HCT116 (cell line): ENCODE data around the gene ELAVL1. TPM values are rescaled to one million over a fixed set of nuclear protein-coding genes. Genes with fewer than 3 reads are reported as not detected.

Source experiments
- ATAC-seq: fragments of 200-7000 bp; cut with Tn5 transposase; 2 replicates; pipeline ENCODE4 v1.9.1; 2020; ENCODE audit warnings: mild to moderate bottlenecking, moderate library complexity
- BruUV-seq: library from RNA; stranded (reverse); fragments of 400-500 nt; replicated peaks from 2 replicates; lab custom pipeline; 2021; lab: Mats Ljungman, UMichigan
- CTCF ChIA-PET: fragments of 300-600 bp; sonication (Branson Sonifier 250); formaldehyde crosslinking; loops from one replicate; lab custom pipeline; 2021; ENCODE audit warnings: antibody characterized with exemption; lab: Charles Lee
- POLR2A ChIA-PET: fragments of 300-600, 350-600 bp; sonication (Branson Sonifier 250); formaldehyde crosslinking; loops from one replicate; lab custom pipeline; 2021; ENCODE audit warnings: antibody characterized with exemption; lab: Charles Lee
- RAD21 ChIA-PET, 2 experiments: fragments of 300-600 bp; sonication (Branson Sonifier 250); formaldehyde crosslinking; loops; one replicate each; lab custom pipeline; 2023; ENCODE audit warnings: low total read pairs in 2 of 2; ENCODE audit not compliant: uncharacterized antibody in 2 of 2, unreplicated experiment in 2 of 2, low non-redundant PET in 1 of 2; lab: Charles Lee
- DNase-seq: peaks from one replicate; pipeline ENCODE4 v3.0.0-alpha.2; 2010; ENCODE audit warnings: low read depth, low spot score
- H2AFZ ChIP-seq: fragments of 200-600 bp; shearing (Covaris generic), sonication (generic); 2 replicates; pipeline ENCODE4 v1.6.1; 2017; ENCODE audit warnings: low read depth, mixed run types, mixed read lengths, antibody characterized with exemption, low read length; ENCODE audit not compliant: poor library complexity, severe bottlenecking
- H3K27ac ChIP-seq: 2 replicates; pipeline ENCODE4 v1.5.1; 2012; ENCODE audit warnings: low read depth, low read length
- H3K27me3 ChIP-seq: fragments of 200-600 bp; sonication (generic); 2 replicates; pipeline ENCODE4 v1.6.1; 2016; ENCODE audit warnings: mixed run types, low read length, mixed read lengths; ENCODE audit not compliant: insufficient read depth
- H3K36me3 ChIP-seq, 2 experiments: fragments of 200-500 bp in 1 of 2; fragments of 200-600 bp in 1 of 2; sonication (Bioruptor generic) in 1 of 2; sonication (generic) in 1 of 2; 2 replicates each; pipeline versions ENCODE4 v1.5.1 to v1.6.1; 2014 to 2016; ENCODE audit warnings: low read length in 2 of 2, inconsistent platforms in 1 of 2, mixed read lengths in 1 of 2, mixed run types in 1 of 2; ENCODE audit not compliant: insufficient read depth in 2 of 2, control insufficient read depth in 1 of 2
- H3K4me1 ChIP-seq, 2 experiments: fragments of 200-600 bp in 1 of 2; sonication (generic) in 1 of 2; 2 replicates each; pipeline versions ENCODE4 v1.5.1 to v1.6.1; 2012 to 2017; ENCODE audit warnings: low read length in 2 of 2, inconsistent platforms in 1 of 2, mild to moderate bottlenecking in 1 of 2, mixed read lengths in 1 of 2, mixed run types in 1 of 2, moderate library complexity in 1 of 2; ENCODE audit not compliant: insufficient read depth in 2 of 2, control insufficient read depth in 1 of 2
- H3K4me2 ChIP-seq: fragments of 200-600 bp; sonication (generic); 2 replicates; pipeline ENCODE4 v1.6.1; 2017; ENCODE audit warnings: mixed run types, low read length, mixed read lengths
- H3K4me3 ChIP-seq, 2 experiments: fragments of 200-600 bp in 1 of 2; sonication (generic) in 1 of 2; replicated peaks in 1 of 2; 2 replicates each; pipeline ENCODE4 v1.5.1; 2011 to 2016; ENCODE audit warnings: low read length in 2 of 2, control low read depth in 1 of 2, low read depth in 1 of 2, mild to moderate bottlenecking in 1 of 2, mixed read lengths in 1 of 2, mixed run types in 1 of 2
- H3K79me2 ChIP-seq: fragments of 200-600 bp; sonication (generic); 2 replicates; pipeline ENCODE4 v1.6.1; 2017; ENCODE audit warnings: mild to moderate bottlenecking, mixed run types, low read length, moderate library complexity, mixed read lengths; ENCODE audit not compliant: insufficient read depth
- H3K9ac ChIP-seq: fragments of 200-600 bp; sonication (generic); 2 replicates; pipeline ENCODE4 v1.6.1; 2016; ENCODE audit warnings: low read length, mixed read lengths
- H3K9me2 ChIP-seq: fragments of 200-600 bp; sonication (generic), shearing (Covaris generic); 2 replicates; pipeline ENCODE4 v1.6.1; 2017; ENCODE audit warnings: mixed run types, mild to moderate bottlenecking, moderate library complexity; ENCODE audit not compliant: insufficient read depth
- H3K9me3 ChIP-seq, 2 experiments: fragments of 200-500 bp in 1 of 2; fragments of 200-600 bp in 1 of 2; sonication (Bioruptor generic) in 1 of 2; sonication (generic) in 1 of 2; 2 replicates each; pipeline ENCODE4 v1.6.1; 2014 to 2017; ENCODE audit warnings: low read length in 2 of 2, mixed read lengths in 2 of 2, inconsistent platforms in 1 of 2, low read depth in 1 of 2, mild to moderate bottlenecking in 1 of 2, mixed run types in 1 of 2, moderate library complexity in 1 of 2; ENCODE audit not compliant: control insufficient read depth in 1 of 2, insufficient read depth in 1 of 2
- H4K20me1 ChIP-seq: fragments of 200-600 bp; sonication (generic), shearing (Covaris generic); 2 replicates; pipeline ENCODE4 v1.6.1; 2017; ENCODE audit warnings: mixed run types, mild to moderate bottlenecking, moderate library complexity; ENCODE audit not compliant: insufficient read depth
- CEBPB ChIP-seq: IDR thresholded peaks from 2 replicates; pipeline ENCODE4 v1.6.1; 2012; ENCODE audit warnings: low read depth
- ELF1 ChIP-seq: IDR thresholded peaks from 2 replicates; pipeline ENCODE4 v1.6.1; 2012; ENCODE audit warnings: low read depth, borderline replicate concordance
- EZH2 ChIP-seq: fragments of 200-600 bp; sonication (generic); IDR thresholded peaks from 2 replicates; pipeline ENCODE4 v1.6.1; 2017; ENCODE audit warnings: antibody characterized with exemption, mixed run types
- FOSL1 ChIP-seq: IDR thresholded peaks from 2 replicates; pipeline ENCODE4 v1.6.1; 2012; ENCODE audit warnings: low read depth
- RAD21 ChIP-seq: IDR thresholded peaks from 2 replicates; pipeline ENCODE4 v1.6.1; 2012; ENCODE audit warnings: low read depth, mild to moderate bottlenecking
- SRF ChIP-seq: IDR thresholded peaks from 2 replicates; pipeline ENCODE4 v1.6.1; 2012; ENCODE audit warnings: low read depth
- TCF7L2 ChIP-seq: IDR thresholded peaks from 2 replicates; pipeline ENCODE4 v1.7.0; 2011; ENCODE audit warnings: borderline replicate concordance, inconsistent platforms; ENCODE audit not compliant: insufficient read depth, insufficient read length; ENCODE audit errors: extremely low read depth
- ZFX ChIP-seq: fragments of 450-650 bp; IDR thresholded peaks from 2 replicates; pipeline ENCODE4 v1.6.1; 2017
- ZNF274 ChIP-seq: fragments of 200-500 bp; sonication (Bioruptor generic); IDR thresholded peaks from 2 replicates; pipeline ENCODE4 v1.6.1; 2014; ENCODE audit warnings: mild to moderate bottlenecking, low read depth, low read length, inconsistent platforms
- intact Hi-C: fragments of 100-400 bp; cut with micrococcal nuclease; formaldehyde crosslinking; loops from 2 replicates; pipeline ENCODE4 v1.10.0; 2022
- total RNA-seq: library from RNA; stranded (reverse); gene quantifications from one replicate; pipeline ENCODE4 v1.2.1, GENCODE V29; 2021; ENCODE audit not compliant: unreplicated experiment
- TF ChIP-seq, protein P1 (sequence below): IDR thresholded peaks from 2 replicates; pipeline ENCODE4 v1.6.1; 2012

The ELAVL1 gene
- total RNA-seq, 1 experiment from 2014 or later: 134 TPM

GRCh38 chr19:7955696-7956095 lies 49.7 kb downstream of the ELAVL1 start:
- CTCF ChIA-PET: no interaction called here
- no peak overlapping the region for H3K9ac ChIP-seq
- BruUV-seq: no TSS peak

GRCh38 chr19:7953576-7953975 lies 51.9 kb downstream of the ELAVL1 start:
- ChIA-PET RAD21 (no interaction called here), CTCF (interaction anchor here (0.8 kb wide), 1 partner anchor 10 kb away, joined by 3 read pairs; the partner anchor contains the start of gene TIMM44), POLR2A (no interaction called here)
- DNase-seq (no peak), ATAC-seq (no peak)
- intact Hi-C loops: no loop called here
- H3K9me2 ChIP-seq: no peaks in the 10 kb centered on the region
- no peak overlapping the region for H3K27ac ChIP-seq
- no peaks in the 10 kb centered on the region for H3K27me3 ChIP-seq
- no peak overlapping the region for H3K4me2 ChIP-seq
- no peak for TF ChIP-seq TCF7L2
- no peak for TF ChIP-seq SRF
- no peak for TF ChIP-seq FOSL1
- no peak for TF ChIP-seq ZNF274
- TF ChIP-seq EZH2: no peak
- TF ChIP-seq CEBPB: no peak
- no peak for TF ChIP-seq ELF1
- TF ChIP-seq RAD21: no peak
- TF ChIP-seq, protein P1, sequence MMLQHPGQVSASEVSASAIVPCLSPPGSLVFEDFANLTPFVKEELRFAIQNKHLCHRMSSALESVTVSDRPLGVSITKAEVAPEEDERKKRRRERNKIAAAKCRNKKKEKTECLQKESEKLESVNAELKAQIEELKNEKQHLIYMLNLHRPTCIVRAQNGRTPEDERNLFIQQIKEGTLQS: no peak
- no peak for TF ChIP-seq ZFX
- H3K79me2 ChIP-seq: no peaks in the 10 kb centered on the region
- no peak overlapping the region for H3K9ac ChIP-seq
- no peak overlapping the region for H2AFZ ChIP-seq
- H3K4me3 ChIP-seq: no peak overlapping the region
- 0 out of 4 replicates have a peak, but pooled peaks cover 0 to 4% of the 10 kb centered on the region in 2 experiments for H3K36me3 ChIP-seq
- H3K4me1 ChIP-seq: peaks cover 0 to 8% of the 10 kb centered on the region in 2 experiments; a peak in 1 of 4 replicates
- H4K20me1 ChIP-seq: no peaks in the 10 kb centered on the region
- H3K9me3 ChIP-seq: no peaks in the 10 kb centered on the region
- no TSS peak for BruUV-seq

More at GRCh38 chr19:7955696-7956095, 49.7 kb downstream of the ELAVL1 start:
- ChIA-PET POLR2A (interaction anchor here (0.7 kb wide), 1 partner anchor 10 kb away, joined by 3 read pairs; no protein-coding TSS in a partner anchor), RAD21 (no interaction called here)
- Histone ChIP-seq H3K79me2 (no peaks in the 10 kb centered on the region), H3K4me3 (no peak overlapping the region), H3K9me2 (no peaks in the 10 kb centered on the region), H3K4me1 (peaks cover 0 to 8% of the 10 kb centered on the region in 2 experiments; a peak in 1 of 4 replicates), H2AFZ (no peak overlapping the region), H4K20me1 (0 out of 2 replicates have a peak, but pooled peaks cover 2% of the 10 kb centered on the region), H3K27ac (no peak overlapping the region), H3K36me3 (peaks cover 3 to 4% of the 10 kb centered on the region in 2 experiments; a peak in 2 of 4 replicates), H3K9me3 (no peaks in the 10 kb centered on the region), H3K27me3 (no peaks in the 10 kb centered on the region), H3K4me2 (no peak overlapping the region)
- TF ChIP-seq ZFX: no peak
- DNase-seq (no peak), ATAC-seq (0 out of 2 replicates have a peak, but pooled peaks have one; percentile 15)
- intact Hi-C loops: no loop called here
